DOHH2 (cell line): ENCODE results near the gene HAUS3.

Source experiments
- CTCF ChIP-seq: fragments of 200-600 bp; sonication (generic); IDR thresholded peaks from one replicate; pipeline ENCODE4 v1.5.1; 2014; ENCODE audit warnings: antibody characterized with exemption, mild to moderate bottlenecking, low read depth, low read length; ENCODE audit not compliant: poor library complexity, severe bottlenecking
- EZH2phosphoT487 ChIP-seq: fragments of 200-600 bp; sonication (generic); IDR thresholded peaks from 2 replicates; pipeline ENCODE4 v1.6.1; 2017; ENCODE audit warnings: borderline replicate concordance, mild to moderate bottlenecking, antibody characterized with exemption, low read length, moderate library complexity, mixed read lengths

- TF ChIP-seq CTCF (peak; percentile 93), EZH2phosphoT487 (no peak)
Measured at GRCh38 chr4:2220016-2220630, 21.8 kb downstream of the HAUS3 start.
